ENCODE results near the gene PIGT. TPM values are rescaled to one million over a fixed set of nuclear protein-coding genes. Genes with fewer than 3 reads are reported as not detected.

PIGT gene
- total RNA-seq, 6 donors from 2014 or later, result 49.9 to 86.3 (median 63.0) TPM

DNA sequence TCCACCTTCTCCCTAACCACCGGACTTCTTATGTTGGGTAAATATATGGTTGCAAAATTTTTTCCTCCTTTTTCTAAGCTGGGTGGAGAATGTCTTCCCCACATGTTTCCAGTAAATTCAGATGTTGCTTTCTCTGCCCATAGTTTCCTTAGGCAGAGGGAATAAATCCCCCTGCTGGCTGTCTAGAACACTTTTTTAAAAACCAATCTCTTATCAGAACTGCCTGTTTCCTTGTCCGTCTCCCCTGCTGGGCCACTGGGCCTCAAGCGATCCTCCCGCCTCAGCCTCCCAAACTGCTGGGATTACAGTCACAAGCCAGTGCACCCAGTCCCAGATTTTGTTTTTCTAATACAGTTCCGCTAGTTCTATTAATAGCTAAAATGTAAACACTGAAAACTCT is 43.7 kb downstream of the PIGT start:
- Histone ChIP-seq H3K9me3 (no peaks in the 10 kb centered on the region), H3K27me3 (no peaks in the 10 kb centered on the region), H3K4me3 (no peak overlapping the region), H3K36me3 (no peaks in the 10 kb centered on the region), H3K27ac (no peak overlapping the region), H3K4me1 (no peaks in the 10 kb centered on the region)
- TF ChIP-seq EP300 (IDR thresholded peaks at IDR 0.05) (no peak), POLR2AphosphoS5 (IDR thresholded peaks at IDR 0.05) (no peak)
- TF ChIP-seq, protein P1, sequence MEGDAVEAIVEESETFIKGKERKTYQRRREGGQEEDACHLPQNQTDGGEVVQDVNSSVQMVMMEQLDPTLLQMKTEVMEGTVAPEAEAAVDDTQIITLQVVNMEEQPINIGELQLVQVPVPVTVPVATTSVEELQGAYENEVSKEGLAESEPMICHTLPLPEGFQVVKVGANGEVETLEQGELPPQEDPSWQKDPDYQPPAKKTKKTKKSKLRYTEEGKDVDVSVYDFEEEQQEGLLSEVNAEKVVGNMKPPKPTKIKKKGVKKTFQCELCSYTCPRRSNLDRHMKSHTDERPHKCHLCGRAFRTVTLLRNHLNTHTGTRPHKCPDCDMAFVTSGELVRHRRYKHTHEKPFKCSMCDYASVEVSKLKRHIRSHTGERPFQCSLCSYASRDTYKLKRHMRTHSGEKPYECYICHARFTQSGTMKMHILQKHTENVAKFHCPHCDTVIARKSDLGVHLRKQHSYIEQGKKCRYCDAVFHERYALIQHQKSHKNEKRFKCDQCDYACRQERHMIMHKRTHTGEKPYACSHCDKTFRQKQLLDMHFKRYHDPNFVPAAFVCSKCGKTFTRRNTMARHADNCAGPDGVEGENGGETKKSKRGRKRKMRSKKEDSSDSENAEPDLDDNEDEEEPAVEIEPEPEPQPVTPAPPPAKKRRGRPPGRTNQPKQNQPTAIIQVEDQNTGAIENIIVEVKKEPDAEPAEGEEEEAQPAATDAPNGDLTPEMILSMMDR (IDR thresholded peaks at IDR 0.05), result peak in 1 of 6 experiments; percentile 11
- WGBS, 2 donors, result 66 to 69% methylated on average over 5 of the region's 5 CpGs
- DNase-seq, result no peak
- ATAC-seq (ENCODE audit: low FRiP score in 2 of 2), result no peak

DNA sequence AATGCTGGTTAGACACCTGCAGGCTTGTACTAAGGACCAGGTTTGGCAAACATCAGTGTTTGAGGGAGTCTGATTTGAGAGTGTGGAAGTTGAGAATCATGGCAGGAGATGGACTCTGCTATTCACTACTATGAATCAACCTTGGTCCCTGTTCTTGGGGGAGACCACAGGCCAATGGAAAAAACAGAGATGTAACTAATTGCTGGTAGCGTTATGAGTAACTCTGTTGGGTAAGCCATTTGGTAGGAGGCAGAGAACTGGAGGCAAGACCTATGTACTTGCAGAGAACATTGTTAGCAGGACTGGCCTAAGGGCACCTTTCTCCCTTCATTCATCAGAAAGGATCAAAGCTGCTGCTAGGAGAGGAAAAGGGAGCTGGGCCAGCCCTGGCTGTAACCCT is 45.3 kb downstream of the PIGT start:
- ATAC-seq (ENCODE audit: low FRiP score in 2 of 2), result no peak
- H3K27me3 ChIP-seq, result no peaks in the 10 kb centered on the region
- H3K36me3 ChIP-seq, result no peaks in the 10 kb centered on the region
- TF ChIP-seq POLR2AphosphoS5 (IDR thresholded peaks at IDR 0.05), result no peak
- no peak for TF ChIP-seq EP300 (IDR thresholded peaks at IDR 0.05)
- no peak for TF ChIP-seq POLR2A (IDR thresholded peaks at IDR 0.05)
- TF ChIP-seq, protein P1 (IDR thresholded peaks at IDR 0.05), result no peak
- no peak overlapping the region for H3K27ac ChIP-seq
- WGBS, 2 donors, result 78 to 84% methylated on average over 1 of the region's 1 CpG
- no peak overlapping the region for H3K4me3 ChIP-seq
- peaks cover 0 to 3% (median 0%) of the 10 kb centered on the region in 4 donors for H3K4me1 ChIP-seq
- no peaks in the 10 kb centered on the region for H3K9me3 ChIP-seq
- DNase-seq, result no peak

DNA sequence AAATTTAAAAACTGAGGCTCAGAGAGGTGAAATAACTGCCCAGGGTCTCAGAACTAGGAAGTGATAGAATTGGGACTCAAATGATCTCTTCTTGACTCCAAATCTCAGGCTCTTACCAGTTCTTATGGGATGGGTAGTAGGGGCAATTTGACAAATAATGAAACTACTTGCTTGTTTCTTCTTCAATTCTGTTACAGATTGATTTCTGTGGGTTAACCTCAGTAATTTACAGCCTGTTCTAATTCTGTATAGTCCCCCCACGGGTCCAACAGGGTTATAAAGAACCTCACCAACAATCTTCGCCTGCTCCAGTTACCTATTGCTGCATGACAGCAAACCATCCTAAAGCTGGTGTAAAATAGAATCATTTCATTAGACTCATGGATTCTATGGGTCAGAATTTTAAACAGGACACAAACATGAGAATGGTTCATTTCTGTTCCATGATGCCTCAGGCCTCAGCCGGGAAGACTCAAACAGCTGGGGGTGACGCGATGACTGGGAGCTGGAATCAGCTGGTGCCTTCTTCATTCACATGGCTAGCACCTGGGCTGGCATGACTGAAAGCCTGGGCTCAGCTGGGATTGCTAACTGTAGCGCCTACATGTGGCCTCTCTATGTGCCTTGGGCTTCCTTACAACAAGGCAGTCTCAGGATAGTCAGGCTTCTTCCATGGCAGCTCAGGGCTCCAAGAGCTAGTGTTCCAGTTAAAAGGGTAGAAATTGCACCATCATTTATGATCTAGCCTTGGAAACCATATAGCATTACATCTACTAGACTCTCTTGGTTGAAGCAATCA is 47.0 kb downstream of the PIGT start:
- H3K9me3 ChIP-seq, result no peaks in the 10 kb centered on the region
- DNase-seq (no peak), ATAC-seq (ENCODE audit: low FRiP score in 2 of 2) (no peak)
- TF ChIP-seq POLR2A (IDR thresholded peaks at IDR 0.05) (no peak), EP300 (IDR thresholded peaks at IDR 0.05) (no peak), POLR2AphosphoS5 (IDR thresholded peaks at IDR 0.05) (no peak)
- TF ChIP-seq, protein P1 (IDR thresholded peaks at IDR 0.05), result no peak
- H3K4me3 ChIP-seq, result no peak overlapping the region
- H3K4me1 ChIP-seq, result peaks cover 0 to 7% (median 0%) of the 10 kb centered on the region in 4 donors
- no peaks in the 10 kb centered on the region for H3K27me3 ChIP-seq
- no peak overlapping the region for H3K27ac ChIP-seq
- no peaks in the 10 kb centered on the region for H3K36me3 ChIP-seq
- WGBS, 2 donors, result 86 to 87% methylated on average over 6 of the region's 6 CpGs

DNA sequence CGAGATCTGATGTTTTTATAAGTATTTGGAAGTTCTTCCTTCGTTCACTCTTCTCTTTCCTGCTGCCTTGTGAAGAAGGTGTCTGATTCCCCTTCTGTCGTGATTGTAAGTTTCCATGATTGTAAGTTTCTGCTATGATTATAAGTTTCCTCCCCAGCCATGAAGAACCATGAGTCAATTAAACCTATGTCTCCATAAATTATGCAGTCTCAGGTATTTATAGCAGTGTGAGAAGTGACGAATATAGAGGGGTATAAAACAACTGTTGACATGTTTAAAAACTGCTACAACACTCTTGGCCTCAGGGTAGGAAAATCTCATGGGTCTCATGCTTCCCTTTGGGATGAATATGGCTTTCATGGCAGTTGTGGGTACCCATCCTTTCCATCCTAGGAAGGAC is 47.8 kb downstream of the PIGT start:
- DNase-seq, result no peak

DNA sequence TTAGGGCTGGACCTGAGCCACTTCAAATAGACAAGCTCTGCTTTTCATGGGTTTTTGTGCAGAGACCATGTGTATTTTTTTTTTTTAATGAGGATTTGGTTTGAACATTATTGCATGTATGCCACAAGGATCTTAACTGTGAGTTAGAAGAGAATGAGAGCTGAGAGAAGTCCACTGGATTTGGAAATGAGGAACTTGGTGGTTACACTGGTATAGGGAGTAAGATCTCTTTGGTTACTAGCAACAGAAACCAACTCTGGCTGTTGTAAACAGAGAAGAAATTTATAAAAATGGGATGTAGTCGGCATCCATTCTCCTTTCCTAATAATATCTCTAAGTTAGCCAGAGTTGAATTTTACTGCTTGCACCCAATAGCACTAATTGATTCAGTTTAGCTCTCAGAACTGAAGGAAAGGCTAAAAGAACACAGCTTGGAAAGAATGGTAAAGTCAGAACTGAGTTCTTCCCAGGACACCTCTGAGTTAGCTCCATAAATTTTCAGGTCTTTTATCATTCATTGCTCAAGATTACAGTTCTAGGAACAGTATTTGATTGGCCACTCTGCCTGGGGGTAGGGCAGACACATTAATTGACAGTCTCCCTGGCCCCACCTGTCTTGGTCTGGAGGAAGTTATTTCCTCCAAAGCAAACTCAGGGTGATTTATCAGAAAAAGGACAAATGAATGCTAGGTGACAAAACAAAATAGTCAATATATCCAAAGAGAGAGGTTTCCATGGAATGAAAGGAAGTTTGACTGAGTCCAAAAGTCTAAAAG is 49.7 kb downstream of the PIGT start:
- peaks cover 0 to 11% (median 5%) of the 10 kb centered on the region in 4 donors for H3K27me3 ChIP-seq
- ATAC-seq (ENCODE audit: low FRiP score in 2 of 2), result no peak
- no peaks in the 10 kb centered on the region for H3K36me3 ChIP-seq
- no peak for TF ChIP-seq POLR2AphosphoS5 (IDR thresholded peaks at IDR 0.05)
- TF ChIP-seq EP300 (IDR thresholded peaks at IDR 0.05), result no peak
- no peak for TF ChIP-seq POLR2A (IDR thresholded peaks at IDR 0.05)
- TF ChIP-seq, protein P1 (IDR thresholded peaks at IDR 0.05), result no peak
- no peaks in the 10 kb centered on the region for H3K9me3 ChIP-seq
- WGBS, 2 donors, result 46 to 66% methylated on average over 1 of the region's 1 CpG
- H3K4me3 ChIP-seq, result no peak overlapping the region
- DNase-seq, result no peak
- peaks cover 15 to 27% (median 18%) of the 10 kb centered on the region in 4 donors for H3K4me1 ChIP-seq
- no peak overlapping the region for H3K27ac ChIP-seq

More for the DNA sequence above, 47.8 kb downstream of the PIGT start:
- Histone ChIP-seq H3K4me3 (no peak overlapping the region), H3K36me3 (no peaks in the 10 kb centered on the region), H3K27ac (no peak overlapping the region), H3K9me3 (no peaks in the 10 kb centered on the region), H3K27me3 (no peaks in the 10 kb centered on the region), H3K4me1 (peaks cover 0 to 12% (median 0%) of the 10 kb centered on the region in 4 donors)
- no peak for ATAC-seq (ENCODE audit: low FRiP score in 2 of 2)
- TF ChIP-seq POLR2AphosphoS5 (IDR thresholded peaks at IDR 0.05) (no peak), EP300 (IDR thresholded peaks at IDR 0.05) (no peak), POLR2A (IDR thresholded peaks at IDR 0.05) (no peak)
- 67 to 87% methylated on average over 4 of the region's 4 CpGs for WGBS, 2 donors
